ENCODE results near the gene ARHGAP24. TPM values are rescaled to one million over a fixed set of nuclear protein-coding genes. Genes with fewer than 3 reads are reported as not detected.

The ARHGAP24 gene
- total and polyA plus RNA-seq, 4 donors: 10.0 to 79.4 (median 21.6) TPM

DNA sequence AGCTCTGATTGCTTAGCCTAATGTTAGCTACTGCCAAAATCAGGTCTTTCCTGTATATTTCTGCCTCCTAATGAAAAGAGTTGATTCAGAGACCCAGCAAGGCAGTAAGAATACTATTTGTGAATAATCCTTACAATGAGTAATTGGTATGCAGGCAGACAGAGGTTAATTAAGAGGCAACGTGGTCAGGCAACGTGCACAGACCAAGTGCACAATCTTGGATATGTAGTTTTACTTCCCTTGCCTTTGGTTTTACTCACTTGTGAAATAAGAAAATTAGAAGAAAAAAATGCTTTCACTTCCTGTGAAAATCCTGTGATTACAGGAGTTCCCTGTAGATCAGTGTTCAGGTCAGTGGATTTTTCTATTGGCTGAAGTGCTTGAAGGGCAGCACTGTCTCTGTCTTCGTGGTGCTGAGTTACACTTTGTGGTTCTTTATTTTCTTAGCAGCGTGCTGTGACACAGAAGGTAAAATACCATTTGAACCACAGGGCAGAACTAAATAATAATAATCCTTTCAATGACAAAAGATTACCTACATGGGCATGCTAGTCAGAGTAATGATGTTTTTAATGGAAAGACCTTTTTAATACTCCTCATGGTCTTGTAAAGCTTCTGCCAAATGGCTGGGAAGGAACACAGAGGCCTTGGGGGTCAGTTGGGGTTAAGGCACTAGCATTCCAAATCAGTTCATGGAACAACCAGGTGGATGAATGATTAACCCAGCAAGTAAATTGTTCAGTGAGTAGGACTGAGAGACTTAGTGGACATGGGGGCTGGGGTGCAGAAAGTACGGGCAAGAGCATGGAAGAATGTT lies 454.0 kb downstream of the ARHGAP24 start:
- TF ChIP-seq, protein P1, sequence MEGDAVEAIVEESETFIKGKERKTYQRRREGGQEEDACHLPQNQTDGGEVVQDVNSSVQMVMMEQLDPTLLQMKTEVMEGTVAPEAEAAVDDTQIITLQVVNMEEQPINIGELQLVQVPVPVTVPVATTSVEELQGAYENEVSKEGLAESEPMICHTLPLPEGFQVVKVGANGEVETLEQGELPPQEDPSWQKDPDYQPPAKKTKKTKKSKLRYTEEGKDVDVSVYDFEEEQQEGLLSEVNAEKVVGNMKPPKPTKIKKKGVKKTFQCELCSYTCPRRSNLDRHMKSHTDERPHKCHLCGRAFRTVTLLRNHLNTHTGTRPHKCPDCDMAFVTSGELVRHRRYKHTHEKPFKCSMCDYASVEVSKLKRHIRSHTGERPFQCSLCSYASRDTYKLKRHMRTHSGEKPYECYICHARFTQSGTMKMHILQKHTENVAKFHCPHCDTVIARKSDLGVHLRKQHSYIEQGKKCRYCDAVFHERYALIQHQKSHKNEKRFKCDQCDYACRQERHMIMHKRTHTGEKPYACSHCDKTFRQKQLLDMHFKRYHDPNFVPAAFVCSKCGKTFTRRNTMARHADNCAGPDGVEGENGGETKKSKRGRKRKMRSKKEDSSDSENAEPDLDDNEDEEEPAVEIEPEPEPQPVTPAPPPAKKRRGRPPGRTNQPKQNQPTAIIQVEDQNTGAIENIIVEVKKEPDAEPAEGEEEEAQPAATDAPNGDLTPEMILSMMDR (IDR thresholded peaks at IDR 0.05; ENCODE audit: control extremely low read depth, extremely low read depth): no peak
- Histone ChIP-seq H3K27ac (ENCODE audit: low read depth in 1 of 2, low read length in 1 of 2) (peak overlapping the region in 1 of 2 donors; percentile 40), H3K9me3 (ENCODE audit: control insufficient read depth in 4 of 4, insufficient read depth in 3 of 4, low read length in 3 of 4) (no peaks in the 10 kb centered on the region), H3K36me3 (ENCODE audit: control insufficient read depth in 4 of 4, insufficient read depth in 4 of 4, low read length in 4 of 4) (peaks cover 0 to 3% (median 0%) of the 10 kb centered on the region in 4 donors), H3K9ac (ENCODE audit: insufficient read depth in 1 of 2, low read length in 2 of 2) (no peak overlapping the region), H3K27me3 (ENCODE audit: control insufficient read depth in 3 of 3, insufficient read depth in 3 of 3, low read length in 2 of 3) (no peaks in the 10 kb centered on the region), H3K4me1 (ENCODE audit: control insufficient read depth in 5 of 5, insufficient read depth in 5 of 5, low read length in 5 of 5) (peaks cover 0 to 23% (median 5%) of the 10 kb centered on the region in 5 donors), H3K4me3 (no peak overlapping the region)
- ATAC-seq (ENCODE audit: insufficient read depth, low FRiP score): peak; percentile 47
- 46 to 48% methylated on average over 5 of the region's 5 CpGs for WGBS, 2 donors
- DNase-seq: peak; percentile 24 to 65 (median 34)

DNA sequence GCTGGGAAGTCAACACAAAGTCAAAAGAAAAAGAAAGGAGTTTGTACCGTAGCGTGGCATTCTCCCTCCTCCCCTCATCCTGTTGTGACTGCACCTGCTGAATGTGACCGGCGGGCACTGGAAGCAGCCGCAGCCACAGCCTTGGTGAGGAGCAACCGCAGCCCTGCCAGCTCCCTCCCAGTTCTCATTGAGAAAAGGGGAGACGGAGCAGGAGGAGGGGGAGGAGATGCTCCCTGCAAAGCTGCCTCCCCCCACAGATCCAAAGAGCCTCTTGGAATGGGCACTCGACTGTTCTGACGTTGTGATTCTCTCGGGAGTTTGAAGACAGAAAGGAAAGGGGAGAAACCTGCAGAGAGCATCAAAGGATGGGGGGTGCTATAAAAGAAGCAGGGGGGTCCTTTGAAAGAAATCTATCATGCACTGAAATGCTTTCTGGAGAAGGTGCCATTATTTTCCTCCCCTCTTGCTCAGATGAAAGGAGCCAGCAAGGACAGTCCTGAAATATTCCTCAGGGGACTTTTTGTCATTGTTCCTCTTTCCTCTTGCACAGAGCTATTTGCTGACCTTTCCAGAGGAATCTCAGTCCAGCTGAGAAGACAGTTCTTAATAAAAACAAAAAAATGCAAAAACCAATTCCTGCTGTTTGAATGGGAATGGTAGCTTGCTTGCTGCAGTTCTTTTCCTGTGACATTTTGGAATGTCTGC lies 455.2 kb downstream of the ARHGAP24 start:
- H3K27ac ChIP-seq (ENCODE audit: low read depth in 1 of 2, low read length in 1 of 2): peak overlapping the region in 1 of 2 donors; percentile 64
- TF ChIP-seq, protein P1 (IDR thresholded peaks at IDR 0.05; ENCODE audit: control extremely low read depth, extremely low read depth): no peak
- 2 to 11% methylated on average over 10 of the region's 10 CpGs for WGBS, 2 donors
- peaks cover 0 to 1% (median 0%) of the 10 kb centered on the region in 4 donors for H3K36me3 ChIP-seq (ENCODE audit: control insufficient read depth in 4 of 4, insufficient read depth in 4 of 4, low read length in 4 of 4)
- no peaks in the 10 kb centered on the region for H3K27me3 ChIP-seq (ENCODE audit: control insufficient read depth in 3 of 3, insufficient read depth in 3 of 3, low read length in 2 of 3)
- ATAC-seq (ENCODE audit: insufficient read depth, low FRiP score): no peak
- H3K4me3 ChIP-seq: no peak overlapping the region
- DNase-seq: peak; percentile 10 to 41 (median 26)
- H3K4me1 ChIP-seq (ENCODE audit: control insufficient read depth in 5 of 5, insufficient read depth in 5 of 5, low read length in 5 of 5): peaks cover 0 to 23% (median 5%) of the 10 kb centered on the region in 5 donors
- H3K9ac ChIP-seq (ENCODE audit: insufficient read depth in 1 of 2, low read length in 2 of 2): no peak overlapping the region
- H3K9me3 ChIP-seq (ENCODE audit: control insufficient read depth in 4 of 4, insufficient read depth in 3 of 4, low read length in 3 of 4): no peaks in the 10 kb centered on the region

DNA sequence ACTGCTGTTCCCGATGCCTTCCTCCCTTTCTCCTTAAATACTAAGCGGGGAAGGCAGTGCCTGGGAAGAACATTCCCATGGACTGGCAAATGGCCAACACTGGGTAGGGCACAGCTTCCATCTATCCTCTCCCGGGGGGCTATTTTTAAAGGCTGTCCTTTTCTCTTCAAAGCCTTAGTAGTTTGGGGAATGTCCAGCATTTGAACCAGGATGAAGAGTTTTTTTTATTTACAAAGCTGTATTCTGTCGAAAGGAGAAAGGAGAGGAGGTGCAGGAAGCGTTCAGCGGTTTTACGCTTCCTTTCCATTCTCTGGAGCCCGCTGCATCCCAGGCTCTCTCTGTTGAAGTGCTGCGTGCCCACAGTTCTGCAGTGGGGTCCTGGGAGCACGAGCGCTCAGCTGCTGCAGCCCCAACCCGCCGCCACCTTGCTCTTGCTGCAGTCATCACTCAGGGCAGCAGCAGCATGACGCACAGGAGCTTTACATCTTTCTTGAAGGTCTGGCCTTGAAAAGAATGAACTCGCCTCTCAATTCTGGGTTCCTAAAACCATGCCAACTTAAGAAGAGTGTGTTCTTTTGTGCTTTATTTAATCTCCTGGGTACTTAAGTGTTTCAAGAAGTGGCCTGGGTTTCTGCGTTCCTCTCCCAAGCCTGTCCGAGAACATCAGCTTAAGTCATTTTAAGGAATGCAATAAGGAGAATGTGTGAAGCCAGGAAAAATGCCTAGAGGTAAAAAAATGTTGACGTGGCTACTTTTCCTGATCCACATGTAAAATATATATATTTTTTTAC lies 457.7 kb downstream of the ARHGAP24 start:
- 27 to 28% methylated on average over 18 of the region's 18 CpGs for WGBS, 2 donors
- TF ChIP-seq, protein P1 (IDR thresholded peaks at IDR 0.05; ENCODE audit: control extremely low read depth, extremely low read depth): no peak
- ATAC-seq (ENCODE audit: insufficient read depth, low FRiP score) (peak; percentile 56), DNase-seq (peak; percentile 44 to 66 (median 46))
- Histone ChIP-seq H3K9ac (ENCODE audit: insufficient read depth in 1 of 2, low read length in 2 of 2) (no peak overlapping the region), H3K4me1 (ENCODE audit: control insufficient read depth in 5 of 5, insufficient read depth in 5 of 5, low read length in 5 of 5) (peaks cover 0 to 23% (median 5%) of the 10 kb centered on the region in 5 donors), H3K36me3 (ENCODE audit: control insufficient read depth in 4 of 4, insufficient read depth in 4 of 4, low read length in 4 of 4) (no peaks in the 10 kb centered on the region), H3K27me3 (ENCODE audit: control insufficient read depth in 3 of 3, insufficient read depth in 3 of 3, low read length in 2 of 3) (no peaks in the 10 kb centered on the region), H3K27ac (ENCODE audit: low read depth in 1 of 2, low read length in 1 of 2) (peak overlapping the region; percentile 58 to 83), H3K4me3 (no peak overlapping the region), H3K9me3 (ENCODE audit: control insufficient read depth in 4 of 4, insufficient read depth in 3 of 4, low read length in 3 of 4) (no peaks in the 10 kb centered on the region)

Data from lung (tissue), 12 donors.